ENCODE results near the gene ASCL5. TPM values are rescaled to one million over a fixed set of nuclear protein-coding genes. Genes with fewer than 3 reads are reported as not detected.

The ASCL5 gene
- polyA plus RNA-seq, 3 donors: 0.15 to 0.36 (median 0.20) TPM

- DNase-seq: no peak
Measured at GRCh38 chr1:201137579-201138310, 10.8 kb upstream of the ASCL5 start.

- DNase-seq: no peak
Measured at GRCh38 chr1:201137024-201137392, 10.0 kb upstream of the ASCL5 start.

- DNase-seq: no peak
Measured at GRCh38 chr1:201136355-201137023, 9.5 kb upstream of the ASCL5 start.

- DNase-seq: no peak
Measured at GRCh38 chr1:201134405-201134804, 7.4 kb upstream of the ASCL5 start.

GRCh38 chr1:201131398-201131797 is 4.4 kb upstream of the ASCL5 start:
- no peak for DNase-seq

DNA sequence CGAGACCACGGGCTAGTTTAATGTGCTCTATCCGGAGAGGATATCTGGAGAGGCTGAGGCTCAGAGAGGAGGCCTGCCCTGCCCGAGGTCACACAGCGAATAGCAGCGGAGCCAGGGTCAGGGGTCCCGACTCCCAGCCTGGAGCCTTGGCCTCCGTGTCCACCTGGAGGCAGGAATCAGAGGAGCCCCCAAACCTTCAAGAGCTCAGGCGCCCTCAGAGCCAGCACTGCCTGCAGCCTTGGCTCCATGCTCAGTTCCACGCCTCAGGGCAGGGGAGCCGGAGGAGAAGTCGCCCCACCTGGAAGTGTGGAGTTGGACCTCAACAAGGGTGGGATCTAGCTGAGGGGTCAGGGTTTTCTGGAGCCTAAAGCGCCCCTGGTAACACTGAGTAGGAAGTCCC is 2.0 kb upstream of the ASCL5 start:
- no peak for DNase-seq

- DNase-seq: no peak
Measured at GRCh38 chr1:201128476-201128875, 1.5 kb upstream of the ASCL5 start.

DNA sequence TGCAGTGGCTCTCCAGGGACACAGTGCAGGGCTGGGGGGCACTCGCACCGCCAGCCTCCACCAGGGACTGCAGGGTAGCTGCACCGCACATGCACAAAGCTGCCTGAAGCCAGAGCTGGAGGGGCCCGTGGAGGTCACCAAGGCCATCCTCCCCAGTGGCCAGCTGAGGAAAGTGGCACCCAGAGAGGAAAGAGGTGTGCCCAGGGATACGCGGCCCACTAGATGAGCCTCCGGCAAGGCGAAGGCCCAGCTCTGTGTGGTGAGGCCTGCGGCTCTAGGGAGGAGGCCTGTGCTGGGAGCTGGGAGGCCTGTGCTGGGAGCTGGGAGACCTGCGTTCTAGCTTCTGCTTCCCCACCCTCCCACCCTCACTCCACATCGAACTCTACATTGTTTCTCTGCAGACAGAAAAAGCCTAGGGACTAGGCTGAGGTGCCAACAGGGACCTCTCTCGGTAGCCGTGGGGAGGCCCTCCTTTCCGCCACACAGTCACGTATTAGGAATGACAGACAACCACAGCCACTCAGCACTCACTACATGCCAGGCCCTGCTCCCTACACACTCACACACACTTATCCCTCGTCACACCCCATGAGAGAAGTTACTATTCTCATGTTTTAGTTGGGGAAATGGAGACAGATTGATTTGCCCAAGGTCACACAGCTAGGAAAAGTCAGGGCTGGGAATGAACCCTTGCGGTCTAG is 921 bp upstream of the ASCL5 start:
- no peak for DNase-seq

DNA sequence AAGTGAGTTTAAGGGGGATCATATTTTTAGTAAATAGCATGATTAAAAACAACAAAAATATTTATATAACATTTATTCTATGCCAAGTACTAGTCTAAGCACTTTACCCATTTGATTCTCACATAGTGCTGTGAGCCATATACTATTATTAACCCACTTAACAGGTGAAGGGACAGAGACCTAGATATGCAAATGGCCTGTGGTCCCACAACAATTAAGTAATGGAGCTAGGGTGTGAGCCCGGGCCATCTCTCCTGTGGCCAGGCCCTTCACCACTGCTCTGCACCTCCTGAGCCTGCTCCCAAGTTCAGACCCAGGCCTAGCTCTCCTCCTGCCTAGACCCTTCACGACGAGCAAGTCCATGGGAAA is 537 bp downstream of the ASCL5 start:
- no peak for DNase-seq

- no peak for DNase-seq
Measured at GRCh38 chr1:201125800-201126199, 1.2 kb downstream of the ASCL5 start.

DNA sequence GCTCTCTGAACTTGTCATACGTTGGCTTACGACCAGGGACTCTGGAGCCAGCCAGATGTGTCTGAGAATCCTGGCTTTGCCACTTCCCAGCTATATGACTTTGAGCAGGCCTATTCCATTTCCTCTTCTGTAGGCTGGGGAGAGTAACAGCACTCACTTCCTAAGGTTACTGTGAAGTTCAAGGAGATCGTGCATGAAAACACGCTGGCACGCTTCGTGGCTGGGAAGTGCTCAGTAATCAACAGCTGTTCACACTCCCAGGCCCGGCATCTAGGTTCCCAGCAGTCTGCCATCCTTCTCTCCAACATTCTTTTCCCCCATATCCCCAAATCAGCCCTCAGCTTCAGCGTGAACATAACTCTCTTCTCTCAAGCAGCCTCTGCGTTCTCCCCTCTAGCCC is 2.0 kb downstream of the ASCL5 start:
- DNase-seq: no peak

- no peak for DNase-seq
Measured at GRCh38 chr1:201123866-201124265, 3.1 kb downstream of the ASCL5 start.

GRCh38 chr1:201122321-201122957 is 4.5 kb downstream of the ASCL5 start:
- no peak for DNase-seq

GRCh38 chr1:201119206-201120197 is 7.5 kb downstream of the ASCL5 start:
- DNase-seq: no peak

GRCh38 chr1:201116091-201116490 is 10.9 kb downstream of the ASCL5 start:
- DNase-seq: no peak

DNA sequence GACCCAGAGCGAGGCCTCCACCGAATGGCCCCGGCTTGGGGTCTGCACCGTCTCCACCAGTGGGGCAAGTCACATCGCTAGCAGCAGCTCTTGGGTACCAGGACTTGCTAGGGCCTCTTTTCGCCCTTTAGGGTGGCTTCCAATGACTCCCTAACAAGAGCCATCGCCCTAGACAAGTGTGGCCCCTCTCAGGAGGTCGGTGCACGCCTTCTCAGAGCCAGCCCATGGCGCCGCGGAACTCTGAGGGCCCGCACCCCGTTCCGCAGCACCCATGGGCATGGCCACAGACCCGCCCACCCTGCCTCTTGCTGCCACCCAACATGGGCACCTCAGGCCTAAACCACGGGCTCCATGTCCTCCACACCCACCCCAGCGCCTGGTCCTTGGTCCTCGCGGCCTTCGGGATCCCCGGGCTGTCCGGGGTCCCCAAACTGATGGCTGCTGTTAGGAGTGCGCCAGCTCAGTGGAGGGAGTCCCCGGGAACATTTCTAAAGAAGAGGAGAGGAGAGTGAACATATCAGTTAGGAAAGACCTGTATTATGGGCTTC is 11.5 kb downstream of the ASCL5 start:
- no peak for DNase-seq

- DNase-seq: peak; percentile 92
Measured at GRCh38 chr1:201114245-201115131, 12.5 kb downstream of the ASCL5 start.

DNA sequence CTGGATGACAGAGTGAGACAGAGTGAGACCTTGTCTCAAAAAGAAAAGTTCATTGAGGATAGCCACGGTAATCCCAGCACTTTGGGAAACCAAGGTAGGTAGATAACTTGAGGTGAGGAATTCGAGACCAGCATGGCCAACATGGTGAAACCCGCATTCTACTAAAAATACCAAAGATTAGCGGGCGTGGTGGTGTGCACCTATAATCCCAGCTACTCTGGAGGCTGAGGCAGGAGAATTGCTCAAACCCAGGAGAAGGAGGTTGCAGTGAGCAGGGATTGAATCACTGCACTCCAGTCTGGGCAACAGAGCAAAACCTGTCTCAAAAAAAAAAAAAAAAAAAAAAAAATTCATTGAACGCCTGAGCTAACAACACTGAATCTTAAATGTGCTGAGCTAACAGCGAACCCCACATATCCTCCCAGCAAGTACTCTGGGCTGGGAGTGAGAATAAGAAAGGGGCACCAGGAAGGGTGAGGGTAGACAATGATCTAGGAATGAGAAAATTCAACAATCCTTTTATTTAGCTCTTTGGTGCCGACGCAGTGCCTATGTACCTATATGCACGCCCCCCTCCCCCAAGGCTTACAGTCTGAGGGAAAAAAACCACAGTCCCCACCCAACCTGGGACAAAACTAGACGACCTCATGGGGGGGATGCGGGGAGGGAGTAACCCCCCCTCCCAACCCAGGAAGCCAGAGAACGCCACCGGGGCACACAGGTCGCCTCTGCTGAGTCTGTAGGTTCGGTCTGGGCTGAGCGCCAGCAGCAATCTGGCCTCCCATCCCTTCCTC is 13.3 kb downstream of the ASCL5 start:
- DNase-seq: no peak

GRCh38 chr1:201112926-201113325 is 14.1 kb downstream of the ASCL5 start:
- no peak for DNase-seq

Measured in renal pelvis (tissue), 4 donors.